K562 (cell line): ENCODE measurements around the gene FAM193A. TPM values are rescaled to one million over a fixed set of nuclear protein-coding genes. Genes with fewer than 3 reads are reported as not detected.

Experiments used
- ATAC-seq: fragments of 200-7000 bp; cut with Tn5 transposase; 3 replicates; pipeline ENCODE4 v1.9.1; 2020; ENCODE audit warnings: moderate library complexity
- BruUV-seq: library from RNA; stranded (reverse); fragments of 400-500 nt; replicated peaks from 2 replicates; lab custom pipeline; 2021; lab: Mats Ljungman, UMichigan
- CTCF ChIA-PET: fragments of 300-600 bp; formaldehyde crosslinking; extraction: SDS; loops from one replicate; lab custom pipeline; 2021; ENCODE audit warnings: low intra/inter-chr PET ratio; lab: Yijun Ruan, JAX
- POLR2A ChIA-PET: fragments of 300-600, 350-650 bp; sonication (Branson Sonifier 250); formaldehyde crosslinking; extraction: SDS; loops from one replicate; lab custom pipeline; 2021; ENCODE audit warnings: antibody characterized with exemption, inconsistent platforms; lab: Yijun Ruan, JAX
- DNase-seq, 4 experiments: peaks; one replicate each; pipeline versions ENCODE4 v3.0.0 to v3.0.0-alpha.2; 2011 to 2018; ENCODE audit warnings: low spot score in 3 of 4, mixed read lengths in 3 of 4; ENCODE audit errors: extremely low read depth in 1 of 4
- FAIRE-seq: peaks from 2 replicates; lab custom pipeline; 2011; peaks lifted over from hg19 to GRCh38; lab: Jason Lieb, UNC
- H2AFZ ChIP-seq: 2 replicates; pipeline ENCODE4 v1.6.0; 2011; ENCODE audit warnings: low read depth, low read length, control low read depth, inconsistent platforms
- H3K27ac ChIP-seq: fragments of 200-600 bp; 3 replicates; pipeline ENCODE4 v1.8.0; 2011; ENCODE audit warnings: low read depth, mild to moderate bottlenecking, control low read depth, inconsistent platforms, low read length, moderate library complexity, mixed read lengths; ENCODE audit errors: extremely low read depth
- H3K27me3 ChIP-seq, 2 experiments: fragments of 300-600 bp in 1 of 2; 2 replicates in 1 of 2; 3 replicates in 1 of 2; pipeline versions ENCODE4 v1.6.0 to v1.8.0; 2011; ENCODE audit warnings: inconsistent platforms in 2 of 2, low read length in 2 of 2, mild to moderate bottlenecking in 1 of 2, mixed read lengths in 1 of 2, moderate library complexity in 1 of 2; ENCODE audit not compliant: control insufficient read depth in 2 of 2, insufficient read depth in 2 of 2
- H3K36me3 ChIP-seq: fragments of 300-600 bp; 3 replicates; pipeline ENCODE4 v1.8.0; 2011; ENCODE audit warnings: mild to moderate bottlenecking, low read length, inconsistent platforms; ENCODE audit not compliant: control insufficient read depth, insufficient read depth
- H3K4me1 ChIP-seq, 2 experiments: fragments of 200-600 bp in 1 of 2; replicated peaks in 1 of 2; 2 replicates in 1 of 2; 3 replicates in 1 of 2; pipeline versions ENCODE4 v1.5.1 to v1.8.0; 2011; ENCODE audit warnings: inconsistent platforms in 2 of 2, low read length in 2 of 2, mild to moderate bottlenecking in 1 of 2, mixed read lengths in 1 of 2, moderate library complexity in 1 of 2; ENCODE audit not compliant: control insufficient read depth in 2 of 2, insufficient read depth in 2 of 2
- H3K4me2 ChIP-seq: 2 replicates; pipeline ENCODE4 v1.6.1; 2011; ENCODE audit warnings: low read length, control low read depth, inconsistent platforms, mixed read lengths; ENCODE audit not compliant: insufficient read depth
- H3K4me3 ChIP-seq: fragments of 200-600 bp; sonication (generic), shearing (Covaris generic); 2 replicates; pipeline ENCODE4 v1.5.1; 2016; ENCODE audit warnings: control low read depth, inconsistent platforms
- H3K79me2 ChIP-seq: fragments of 200-600 bp; 3 replicates; pipeline ENCODE4 v1.8.0; 2011; ENCODE audit warnings: low read length, inconsistent platforms; ENCODE audit not compliant: control insufficient read depth, insufficient read depth
- H3K9ac ChIP-seq, 2 experiments: 2 replicates each; pipeline versions ENCODE4 v1.6.0 to v1.6.1; 2011; ENCODE audit warnings: low read depth in 2 of 2, low read length in 2 of 2, control low read depth in 1 of 2, inconsistent platforms in 1 of 2, mild to moderate bottlenecking in 1 of 2, mixed read lengths in 1 of 2; ENCODE audit not compliant: insufficient read depth in 1 of 2
- H3K9me1 ChIP-seq: one replicate; pipeline ENCODE4 v1.6.0; 2011; ENCODE audit warnings: inconsistent platforms, mild to moderate bottlenecking, low read length, moderate library complexity; ENCODE audit not compliant: control insufficient read depth, insufficient read depth
- H3K9me3 ChIP-seq: replicated peaks from 2 replicates; pipeline ENCODE4 v1.5.1; 2011; ENCODE audit warnings: low read depth, low read length, inconsistent platforms; ENCODE audit not compliant: control insufficient read depth, insufficient read depth
- H4K20me1 ChIP-seq: replicated peaks from 2 replicates; pipeline ENCODE4 v1.6.1; 2011; ENCODE audit warnings: low read length, inconsistent platforms, mixed read lengths; ENCODE audit not compliant: control insufficient read depth, insufficient read depth
- BHLHE40 ChIP-seq: IDR thresholded peaks from 2 replicates; pipeline ENCODE4 v1.6.1; 2011; ENCODE audit warnings: low read length, improper control_type of control experiment
- FOXM1 ChIP-seq, 2 experiments: fragments of 450-650 bp in 1 of 2; sonication (generic) in 1 of 2; formaldehyde crosslinking in 1 of 2; IDR thresholded peaks; 2 replicates each; pipeline versions ENCODE4 v1.6.1 to v1.9.0; 2017 to 2022; ENCODE audit warnings: low read depth in 2 of 2, mild to moderate bottlenecking in 2 of 2, missing genetic modification reagents in 1 of 2, moderate library complexity in 1 of 2
- HEY1 ChIP-seq: fragments of 250-450 bp; sonication (Bioruptor Pico); IDR thresholded peaks from 2 replicates; pipeline ENCODE4 v1.5.0; 2020; ENCODE audit warnings: mild to moderate bottlenecking, moderate library complexity, borderline replicate concordance
- NR2C2 ChIP-seq, 2 experiments: fragments of 200-800 bp in 1 of 2; sonication (Bioruptor generic) in 1 of 2; sonication (generic) in 1 of 2; formaldehyde crosslinking in 1 of 2; IDR thresholded peaks; 2 replicates each; pipeline versions ENCODE4 v1.6.1 to v1.8.0; 2016 to 2022; ENCODE audit warnings: mild to moderate bottlenecking in 1 of 2, missing compliant biosample characterization in 1 of 2, missing genetic modification characterization in 1 of 2, missing genetic modification reagents in 1 of 2
- RFX1 ChIP-seq: fragments of 450-650 bp; IDR thresholded peaks from 2 replicates; pipeline ENCODE4 v1.6.1; 2016; ENCODE audit warnings: mild to moderate bottlenecking, moderate library complexity
- SLC30A9 ChIP-seq: fragments of 250-450 bp; sonication (Bioruptor Pico); IDR thresholded peaks from 2 replicates; pipeline ENCODE4 v1.8.0; 2022; ENCODE audit warnings: mild to moderate bottlenecking, moderate library complexity
- TAF1 ChIP-seq: IDR thresholded peaks from 2 replicates; pipeline ENCODE4 v1.6.1; 2011; ENCODE audit warnings: mild to moderate bottlenecking, low read length, moderate library complexity; ENCODE audit not compliant: insufficient read depth, control insufficient read depth, severe bottlenecking; ENCODE audit errors: extremely low read depth
- TARDBP ChIP-seq: fragments of 450-650 bp; IDR thresholded peaks from 2 replicates; pipeline ENCODE4 v1.6.1; 2016
- ZNF24 ChIP-seq: fragments of 450-650 bp; IDR thresholded peaks from 2 replicates; pipeline ENCODE4 v1.6.1; 2016
- WGBS: fragments of 100-300 bp; shearing (Covaris generic); methylation state at CpG from one replicate; pipeline ENCODE4 v1.1.6; 2016; ENCODE audit warnings: low coverage, mixed read lengths; ENCODE audit not compliant: insufficient coverage; ENCODE audit errors: missing lambda C conversion rate; 5-methylcytosine and 5-hydroxymethylcytosine counted together
- in situ Hi-C: fragments of 300-500 bp; cut with MboI; formaldehyde crosslinking; loops from 4 replicates; pipeline ENCODE4 v1.15.0; 2018; ENCODE audit warnings: inconsistent platforms, mixed read lengths
- intact Hi-C: fragments of 100-400 bp; cut with micrococcal nuclease; formaldehyde crosslinking; loops from 2 replicates; pipeline ENCODE4 v1.14.2; 2022
- polyA plus RNA-seq, 8 experiments: library from polyadenylated mRNA; depleted of rRNA in 4 of 8; stranded (reverse) in 5 of 8; unstranded in 3 of 8; fragments of >200 nt; fragmentation: Nextera tagmentation in 2 of 8; fragmentation: Illumina TruSeq in 1 of 8; extraction: Ambion mirVana in 2 of 8; extraction: Trizol in 1 of 8; gene quantifications; 2 replicates each; pipeline versions ENCODE4 v1.2.1 to v1.2.3, GENCODE V29; 2011 to 2014; ENCODE audit warnings: inconsistent platforms in 1 of 8, missing spikeins in 1 of 8
- total RNA-seq, 7 experiments: library from RNA; depleted of rRNA in 6 of 7; stranded (reverse); fragments of >200 nt in 6 of 7; fragmentation: Illumina TruSeq in 2 of 7; extraction: Trizol in 2 of 7; gene quantifications; 2 replicates each; pipeline versions ENCODE4 v1.2.1 to v1.2.3, GENCODE V29; 2011 to 2021; ENCODE audit warnings: low replicate concordance in 1 of 7
- TF ChIP-seq, protein P1 (sequence below): fragments of 250-450 bp; sonication (Bioruptor Pico); IDR thresholded peaks from 2 replicates; pipeline ENCODE4 v1.4.0; 2020; ENCODE audit warnings: mild to moderate bottlenecking
- TF ChIP-seq, protein P2 (sequence below): fragments of 450-650 bp; formaldehyde crosslinking; IDR thresholded peaks from 2 replicates; pipeline ENCODE4 v1.4.0; 2020; ENCODE audit warnings: mild to moderate bottlenecking, moderate library complexity
- TF ChIP-seq, protein P3 (sequence below): sonication (generic); formaldehyde crosslinking; IDR thresholded peaks from 2 replicates; pipeline ENCODE4 v1.8.1; 2023; ENCODE audit warnings: mild to moderate bottlenecking, missing genetic modification reagents, moderate library complexity
- TF ChIP-seq, protein P4 (sequence below): sonication (generic); formaldehyde crosslinking; IDR thresholded peaks from 2 replicates; pipeline ENCODE4 v1.8.0; 2022; ENCODE audit warnings: missing genetic modification reagents, mild to moderate bottlenecking, borderline replicate concordance
- TF ChIP-seq, protein P5 (sequence below): fragments of 450-650 bp; IDR thresholded peaks from 2 replicates; pipeline ENCODE4 v1.6.1; 2014; ENCODE audit warnings: low read depth, mild to moderate bottlenecking, moderate library complexity, borderline replicate concordance

Gene FAM193A
- total and polyA plus RNA-seq, 9 of the 15 experiments (the other 6 are each of a cell fraction or from before 2014, with no cell fraction given), result 0.46 to 24.6 (median 9.6) TPM

DNA sequence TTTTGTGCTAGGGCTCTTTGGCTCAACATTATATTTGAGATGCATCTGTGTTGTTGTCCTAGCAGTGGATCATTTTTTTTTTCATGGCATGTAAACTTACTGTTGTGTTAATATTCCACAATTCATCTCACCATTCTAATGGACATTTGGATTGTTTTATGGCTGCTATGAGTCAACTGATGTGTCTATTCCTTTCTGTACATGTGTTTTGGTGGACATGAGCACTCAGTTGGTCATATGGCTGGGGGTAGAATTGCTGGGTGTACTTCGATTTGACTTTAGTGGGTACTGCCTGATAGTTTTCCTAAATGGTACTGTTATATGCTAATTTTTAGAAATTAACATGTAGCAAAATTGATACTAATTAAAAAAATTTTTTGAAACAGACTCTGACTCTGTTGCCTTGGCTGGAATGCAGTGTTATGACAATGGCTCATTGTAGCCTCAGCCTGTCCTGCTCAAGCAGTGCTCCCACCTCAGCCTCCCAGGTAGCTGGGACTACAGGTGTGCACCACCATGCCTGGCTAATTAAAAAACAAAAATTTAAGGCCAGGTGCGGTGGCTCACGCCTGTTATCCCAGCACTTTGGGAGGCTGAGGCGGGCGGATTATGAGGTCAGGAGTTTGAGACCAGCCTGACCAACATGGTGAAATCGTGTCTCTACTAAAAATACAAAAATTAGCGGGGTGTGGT, 9.0 kb downstream of the FAM193A start:
- ATAC-seq (no peak), FAIRE-seq (no peak), DNase-seq (no peak)
- Histone ChIP-seq H3K9ac (no peak overlapping the region), H3K79me2 (peaks cover 95% of the 10 kb centered on the region), H3K4me2 (no peak overlapping the region), H3K9me3 (no peaks in the 10 kb centered on the region), H2AFZ (no peak overlapping the region), H3K27ac (no peak overlapping the region), H3K27me3 (no peaks in the 10 kb centered on the region), H3K9me1 (no peaks in the 10 kb centered on the region), H3K36me3 (peaks cover 8% of the 10 kb centered on the region; the same call in 2 of the 3 replicates), H4K20me1 (no peaks in the 10 kb centered on the region; the same call in 1 of the 2 replicates), H3K4me3 (no peak overlapping the region), H3K4me1 (no peaks in the 10 kb centered on the region; a peak in 1 of 5 replicates)
- WGBS, result 87% methylated on average over 7 of the region's 7 CpGs
- intact Hi-C loops (no loop called here), in situ Hi-C loops (no loop called here)
- BruUV-seq, result no TSS peak
- ChIA-PET POLR2A (no interaction called here), CTCF (no interaction called here)
- TF ChIP-seq, protein P1, sequence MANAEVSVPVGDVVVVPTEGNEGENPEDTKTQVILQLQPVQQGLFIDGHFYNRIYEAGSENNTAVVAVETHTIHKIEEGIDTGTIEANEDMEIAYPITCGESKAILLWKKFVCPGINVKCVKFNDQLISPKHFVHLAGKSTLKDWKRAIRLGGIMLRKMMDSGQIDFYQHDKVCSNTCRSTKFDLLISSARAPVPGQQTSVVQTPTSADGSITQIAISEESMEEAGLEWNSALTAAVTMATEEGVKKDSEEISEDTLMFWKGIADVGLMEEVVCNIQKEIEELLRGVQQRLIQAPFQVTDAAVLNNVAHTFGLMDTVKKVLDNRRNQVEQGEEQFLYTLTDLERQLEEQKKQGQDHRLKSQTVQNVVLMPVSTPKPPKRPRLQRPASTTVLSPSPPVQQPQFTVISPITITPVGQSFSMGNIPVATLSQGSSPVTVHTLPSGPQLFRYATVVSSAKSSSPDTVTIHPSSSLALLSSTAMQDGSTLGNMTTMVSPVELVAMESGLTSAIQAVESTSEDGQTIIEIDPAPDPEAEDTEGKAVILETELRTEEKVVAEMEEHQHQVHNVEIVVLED (CRISPR knock-in tag), result no peak
- no peak for TF ChIP-seq NR2C2 (CRISPR knock-in tag; IDR thresholded peaks at IDR 0.05)
- no peak for TF ChIP-seq NR2C2 (tag; IDR thresholded peaks at IDR 0.05)
- TF ChIP-seq BHLHE40, result no peak
- TF ChIP-seq, protein P2, sequence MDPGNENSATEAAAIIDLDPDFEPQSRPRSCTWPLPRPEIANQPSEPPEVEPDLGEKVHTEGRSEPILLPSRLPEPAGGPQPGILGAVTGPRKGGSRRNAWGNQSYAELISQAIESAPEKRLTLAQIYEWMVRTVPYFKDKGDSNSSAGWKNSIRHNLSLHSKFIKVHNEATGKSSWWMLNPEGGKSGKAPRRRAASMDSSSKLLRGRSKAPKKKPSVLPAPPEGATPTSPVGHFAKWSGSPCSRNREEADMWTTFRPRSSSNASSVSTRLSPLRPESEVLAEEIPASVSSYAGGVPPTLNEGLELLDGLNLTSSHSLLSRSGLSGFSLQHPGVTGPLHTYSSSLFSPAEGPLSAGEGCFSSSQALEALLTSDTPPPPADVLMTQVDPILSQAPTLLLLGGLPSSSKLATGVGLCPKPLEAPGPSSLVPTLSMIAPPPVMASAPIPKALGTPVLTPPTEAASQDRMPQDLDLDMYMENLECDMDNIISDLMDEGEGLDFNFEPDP (CRISPR knock-in tag), result no peak
- TF ChIP-seq FOXM1 (IDR thresholded peaks at IDR 0.05; ENCODE audit: low read depth), result no peak
- TF ChIP-seq FOXM1 (CRISPR knock-in tag; IDR thresholded peaks at IDR 0.05; ENCODE audit: low read depth), result no peak
- TF ChIP-seq ZNF24, result no peak
- TF ChIP-seq SLC30A9 (CRISPR knock-in tag), result no peak
- TF ChIP-seq RFX1, result no peak
- no peak for TF ChIP-seq TARDBP
- no peak for TF ChIP-seq HEY1 (CRISPR knock-in tag)
- TF ChIP-seq, protein P3, sequence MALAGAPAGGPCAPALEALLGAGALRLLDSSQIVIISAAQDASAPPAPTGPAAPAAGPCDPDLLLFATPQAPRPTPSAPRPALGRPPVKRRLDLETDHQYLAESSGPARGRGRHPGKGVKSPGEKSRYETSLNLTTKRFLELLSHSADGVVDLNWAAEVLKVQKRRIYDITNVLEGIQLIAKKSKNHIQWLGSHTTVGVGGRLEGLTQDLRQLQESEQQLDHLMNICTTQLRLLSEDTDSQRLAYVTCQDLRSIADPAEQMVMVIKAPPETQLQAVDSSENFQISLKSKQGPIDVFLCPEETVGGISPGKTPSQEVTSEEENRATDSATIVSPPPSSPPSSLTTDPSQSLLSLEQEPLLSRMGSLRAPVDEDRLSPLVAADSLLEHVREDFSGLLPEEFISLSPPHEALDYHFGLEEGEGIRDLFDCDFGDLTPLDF (CRISPR knock-in tag), result no peak
- no peak for TF ChIP-seq TAF1
- TF ChIP-seq, protein P4, sequence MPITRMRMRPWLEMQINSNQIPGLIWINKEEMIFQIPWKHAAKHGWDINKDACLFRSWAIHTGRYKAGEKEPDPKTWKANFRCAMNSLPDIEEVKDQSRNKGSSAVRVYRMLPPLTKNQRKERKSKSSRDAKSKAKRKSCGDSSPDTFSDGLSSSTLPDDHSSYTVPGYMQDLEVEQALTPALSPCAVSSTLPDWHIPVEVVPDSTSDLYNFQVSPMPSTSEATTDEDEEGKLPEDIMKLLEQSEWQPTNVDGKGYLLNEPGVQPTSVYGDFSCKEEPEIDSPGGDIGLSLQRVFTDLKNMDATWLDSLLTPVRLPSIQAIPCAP (CRISPR knock-in tag), result no peak
- TF ChIP-seq, protein P5, sequence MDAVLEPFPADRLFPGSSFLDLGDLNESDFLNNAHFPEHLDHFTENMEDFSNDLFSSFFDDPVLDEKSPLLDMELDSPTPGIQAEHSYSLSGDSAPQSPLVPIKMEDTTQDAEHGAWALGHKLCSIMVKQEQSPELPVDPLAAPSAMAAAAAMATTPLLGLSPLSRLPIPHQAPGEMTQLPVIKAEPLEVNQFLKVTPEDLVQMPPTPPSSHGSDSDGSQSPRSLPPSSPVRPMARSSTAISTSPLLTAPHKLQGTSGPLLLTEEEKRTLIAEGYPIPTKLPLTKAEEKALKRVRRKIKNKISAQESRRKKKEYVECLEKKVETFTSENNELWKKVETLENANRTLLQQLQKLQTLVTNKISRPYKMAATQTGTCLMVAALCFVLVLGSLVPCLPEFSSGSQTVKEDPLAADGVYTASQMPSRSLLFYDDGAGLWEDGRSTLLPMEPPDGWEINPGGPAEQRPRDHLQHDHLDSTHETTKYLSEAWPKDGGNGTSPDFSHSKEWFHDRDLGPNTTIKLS, result no peak
